CD4-positive, alpha-beta T cell treated with Interleukin-4 for 4 hours (primary cell): ENCODE data around the gene GTPBP1.

Experiments
- DNase-seq: peaks from one replicate; pipeline ENCODE4 v3.0.0-alpha.2; 2020

GTPBP1 gene

DNA sequence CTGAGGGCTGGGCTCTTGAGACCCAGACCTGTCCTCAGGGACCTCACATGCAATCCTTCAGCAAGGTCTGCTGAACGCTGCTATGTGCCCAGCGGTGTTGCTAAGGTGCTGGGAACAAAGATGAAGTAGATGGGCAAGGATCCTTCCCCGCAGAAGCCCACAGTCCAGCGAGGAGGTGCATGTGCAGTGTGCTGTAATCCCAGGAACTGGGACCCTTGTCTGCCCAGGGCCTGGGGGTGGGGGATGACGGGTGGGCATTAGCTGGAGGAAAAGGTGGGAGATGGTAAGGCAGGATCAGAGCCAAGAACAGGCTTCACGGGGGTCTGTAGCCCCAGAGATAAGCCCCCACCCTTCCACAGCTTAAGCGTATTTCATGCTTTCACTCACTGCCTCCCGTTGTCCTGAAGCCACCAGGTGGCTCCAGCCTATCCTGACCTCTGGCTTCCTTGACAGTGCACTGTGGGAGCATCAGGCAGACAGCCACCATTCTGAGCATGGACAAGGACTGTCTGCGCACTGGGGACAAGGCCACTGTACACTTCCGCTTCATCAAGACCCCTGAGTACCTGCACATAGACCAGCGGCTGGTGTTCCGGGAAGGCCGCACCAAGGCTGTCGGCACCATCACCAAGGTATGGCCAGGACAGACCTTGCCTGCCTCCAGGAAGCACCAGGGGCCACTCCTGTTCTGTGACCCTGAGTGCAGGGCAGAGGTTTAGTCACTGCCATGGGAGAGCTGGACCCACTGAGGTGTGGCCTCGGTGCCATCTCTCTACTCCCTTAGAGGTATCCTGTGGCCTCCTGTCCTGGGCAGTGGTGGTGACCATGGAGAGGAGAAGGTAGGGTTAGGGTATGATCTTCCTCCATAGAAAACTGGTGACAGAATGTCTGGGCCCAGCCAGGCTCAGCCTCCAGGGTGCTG, 22.0 kb downstream of the GTPBP1 start:
- DNase-seq = no peak

- DNase-seq = no peak
Measured at GRCh38 chr22:38728871-38729796, 23.4 kb downstream of the GTPBP1 start.

DNA sequence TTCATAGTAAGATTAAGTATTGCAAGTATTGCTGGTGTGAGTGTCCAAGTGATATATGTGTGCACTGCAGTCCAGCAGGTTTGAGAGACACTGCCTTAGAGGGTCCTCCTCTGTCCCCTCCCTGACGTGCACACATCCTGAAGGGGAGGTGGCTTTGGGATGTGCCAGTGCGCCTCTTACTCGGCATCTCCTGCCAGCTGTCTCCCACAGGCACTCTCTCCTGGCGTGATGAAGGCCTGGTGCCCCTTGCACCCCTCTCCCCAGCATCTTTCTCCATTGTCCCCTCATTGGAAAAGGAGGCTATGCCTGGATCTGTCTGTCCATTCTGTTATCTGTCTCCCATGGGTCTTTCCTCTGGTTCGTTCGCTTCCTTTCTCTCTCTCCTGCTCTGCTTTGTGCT, 24.2 kb downstream of the GTPBP1 start:
- DNase-seq = no peak

- no peak for DNase-seq
Measured at GRCh38 chr22:38730411-38730871, 24.7 kb downstream of the GTPBP1 start.

GRCh38 chr22:38731703-38732161, 26.0 kb downstream of the GTPBP1 start:
- no peak for DNase-seq

GRCh38 chr22:38732251-38732815, 26.6 kb downstream of the GTPBP1 start:
- DNase-seq = no peak

GRCh38 chr22:38733329-38733723, 27.6 kb downstream of the GTPBP1 start:
- peak; percentile 53 for DNase-seq

GRCh38 chr22:38733724-38734381, 28.1 kb downstream of the GTPBP1 start:
- no peak for DNase-seq

DNA sequence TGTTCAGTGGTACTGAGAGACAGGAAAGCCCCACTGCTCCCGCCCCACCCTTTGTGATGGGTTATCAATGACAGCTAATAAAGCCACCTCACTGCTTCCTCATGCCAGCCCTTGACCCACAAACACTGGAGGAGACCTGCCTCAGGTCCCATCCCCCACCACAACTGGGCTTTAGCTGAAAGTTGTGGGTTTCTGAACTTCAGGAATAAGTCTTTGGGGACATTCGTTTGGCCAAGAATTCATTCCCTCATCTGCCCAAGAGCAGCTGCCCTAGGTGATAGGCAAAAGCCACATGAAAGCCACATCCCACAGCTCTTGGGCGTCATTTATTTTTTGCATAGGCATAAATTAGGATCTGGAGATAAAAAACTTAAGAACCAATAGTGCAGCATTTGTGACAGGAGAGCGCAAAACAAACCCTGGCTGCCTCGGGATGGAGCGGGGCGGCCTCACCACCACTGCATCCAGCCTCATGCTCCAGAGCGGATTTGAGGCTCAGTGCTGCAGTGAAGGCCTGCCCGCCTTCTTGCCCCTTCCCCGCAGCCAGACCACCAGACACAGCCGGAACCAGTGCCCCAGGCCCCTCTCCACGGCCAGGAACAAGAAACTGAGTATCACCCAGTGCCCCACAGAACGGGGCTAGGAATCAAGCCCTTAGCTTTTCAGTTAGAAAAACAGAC, 28.8 kb downstream of the GTPBP1 start:
- no peak for DNase-seq

GRCh38 chr22:38735126-38735464, 29.4 kb downstream of the GTPBP1 start:
- no peak for DNase-seq

GRCh38 chr22:38735465-38736256, 29.9 kb downstream of the GTPBP1 start:
- DNase-seq = no peak

DNA sequence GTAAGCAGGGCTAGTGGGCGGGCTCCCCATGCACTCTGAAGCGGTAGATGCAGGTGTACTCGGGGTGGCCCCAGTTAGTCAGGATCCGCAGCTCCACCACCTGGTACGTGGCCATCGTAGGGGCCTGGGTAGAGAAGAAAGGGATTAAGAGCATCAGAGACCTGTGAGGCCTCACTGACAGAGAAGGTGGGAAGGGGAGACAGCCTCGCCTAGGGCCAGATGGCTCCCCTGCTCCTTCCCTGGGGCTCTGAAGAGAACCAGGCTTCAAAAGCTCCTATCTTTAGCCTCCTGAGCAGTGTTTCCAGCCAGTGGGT, 30.5 kb downstream of the GTPBP1 start:
- DNase-seq = no peak

DNA sequence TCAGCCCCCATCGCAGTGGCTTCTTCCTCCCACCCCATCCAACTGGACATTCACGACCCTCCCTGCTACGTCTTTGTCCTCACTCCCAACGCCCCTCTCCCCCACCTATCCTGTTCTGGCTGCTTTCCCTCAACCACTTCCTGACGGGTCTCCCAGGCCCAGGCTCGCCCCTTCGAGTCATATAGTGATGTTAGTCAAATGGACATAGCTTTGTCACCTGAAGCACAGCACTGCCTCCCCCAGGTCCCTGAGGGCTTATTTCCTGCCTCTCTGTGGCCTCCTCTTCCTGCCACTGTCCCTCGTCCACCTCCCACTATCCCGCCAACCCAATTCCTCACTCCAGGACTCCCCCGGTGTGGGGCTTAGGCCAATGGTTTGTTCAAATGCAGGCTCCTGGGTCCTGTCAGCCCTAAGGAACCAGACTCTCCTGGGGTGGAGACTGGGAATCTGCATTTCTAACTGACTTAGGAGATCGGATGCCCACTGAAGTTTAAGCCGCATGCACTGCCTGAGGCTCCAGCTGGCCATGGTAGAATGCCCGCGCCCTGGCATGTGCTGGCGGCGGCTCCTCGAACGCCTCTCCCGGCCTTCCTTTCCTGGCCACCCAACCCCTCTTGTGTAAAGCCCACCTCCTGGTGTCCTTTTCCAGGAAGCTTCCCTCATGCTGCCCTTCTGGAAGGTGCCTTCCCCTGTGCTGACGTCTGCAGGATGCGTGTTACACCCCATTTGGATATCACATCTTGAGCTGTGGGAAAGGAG, 31.7 kb downstream of the GTPBP1 start:
- no peak for DNase-seq

DNA sequence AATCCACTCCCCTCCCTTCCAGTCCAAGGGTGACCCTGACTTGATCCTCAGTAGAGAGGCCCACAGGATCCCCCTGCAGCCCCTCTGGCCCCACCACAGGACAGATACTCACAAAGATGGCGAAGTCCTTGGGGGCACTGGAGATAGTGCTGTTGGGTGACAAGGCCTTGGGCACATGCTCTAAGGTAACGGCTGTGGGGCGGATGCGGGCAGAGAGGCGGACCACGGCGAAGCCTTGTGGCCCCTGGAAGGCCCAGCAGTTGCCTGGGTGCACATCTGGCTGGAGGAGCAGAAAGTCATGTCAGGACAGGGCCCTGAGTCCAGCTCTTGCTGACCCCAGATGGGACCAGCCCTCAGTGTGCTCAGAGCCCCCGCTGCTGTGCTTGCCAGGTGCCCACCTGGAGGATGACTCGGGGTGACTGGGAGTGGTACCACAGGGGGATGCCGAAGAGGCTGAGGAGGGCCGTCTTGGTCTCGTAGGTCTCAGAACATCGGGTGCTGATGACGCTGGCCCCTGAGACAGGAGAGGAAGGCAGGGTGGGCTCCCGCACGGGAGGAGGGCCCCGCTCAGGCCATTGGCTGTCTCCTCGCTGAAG, 32.8 kb downstream of the GTPBP1 start:
- DNase-seq = no peak

DNA sequence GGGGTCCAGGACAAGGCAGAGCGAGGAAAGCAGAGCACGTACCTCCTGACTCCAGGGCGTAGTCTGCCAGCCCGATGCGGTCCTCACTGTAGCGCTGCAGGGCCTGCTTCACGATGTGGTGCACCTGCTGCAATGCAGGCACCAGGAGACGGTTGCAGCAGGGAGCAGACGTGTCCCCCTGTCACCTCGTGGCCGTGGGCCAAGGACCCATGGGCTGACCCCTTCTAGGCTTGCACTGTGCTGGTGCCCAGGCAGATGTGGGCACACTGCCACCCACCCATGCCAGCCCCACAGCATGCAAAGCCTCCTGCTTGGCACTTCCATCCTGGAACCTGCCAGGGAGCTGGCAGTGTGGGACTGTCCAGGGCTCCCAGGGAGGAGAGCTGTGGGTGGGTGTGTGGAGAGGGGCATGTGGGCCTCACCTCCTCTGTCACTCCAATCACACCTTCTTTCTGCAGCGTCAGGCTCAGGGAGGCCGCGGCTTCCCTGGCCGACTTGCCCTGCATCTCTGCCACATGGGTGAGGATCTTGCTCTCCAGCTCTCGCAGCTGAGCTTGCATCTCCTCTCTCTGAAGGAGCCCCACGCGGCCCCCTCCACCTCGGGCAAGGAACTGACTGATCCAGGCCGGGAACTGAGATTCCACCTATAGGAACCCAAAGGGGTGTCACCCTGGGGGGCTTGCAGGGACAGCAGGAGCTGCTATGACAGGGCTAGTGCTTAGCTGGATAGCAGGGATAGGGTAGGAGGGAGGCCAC, 33.7 kb downstream of the GTPBP1 start:
- no peak for DNase-seq

GRCh38 chr22:38740116-38740723, 34.5 kb downstream of the GTPBP1 start:
- no peak for DNase-seq

- DNase-seq = no peak
Measured at GRCh38 chr22:38740754-38741153, 35.0 kb downstream of the GTPBP1 start.

DNA sequence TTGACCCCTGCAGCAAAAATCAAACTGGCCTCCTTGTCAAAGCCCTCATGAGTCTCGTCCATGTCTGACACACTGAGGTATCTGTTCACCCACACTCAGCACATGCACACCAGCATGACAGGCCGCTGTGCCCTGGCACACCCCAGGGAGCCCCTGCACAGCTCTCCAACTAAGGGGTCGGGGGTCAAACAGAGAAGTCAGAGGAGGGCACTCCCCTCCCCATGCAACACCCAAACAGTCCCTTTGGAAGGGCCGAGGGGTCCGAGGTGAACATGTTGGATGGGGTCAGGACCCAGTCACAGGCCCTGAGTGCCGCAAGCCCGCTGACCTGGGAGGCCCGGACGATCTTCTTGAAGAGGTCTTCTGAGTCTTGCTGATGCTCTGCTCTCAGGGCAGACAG, 35.4 kb downstream of the GTPBP1 start:
- no peak for DNase-seq

DNA sequence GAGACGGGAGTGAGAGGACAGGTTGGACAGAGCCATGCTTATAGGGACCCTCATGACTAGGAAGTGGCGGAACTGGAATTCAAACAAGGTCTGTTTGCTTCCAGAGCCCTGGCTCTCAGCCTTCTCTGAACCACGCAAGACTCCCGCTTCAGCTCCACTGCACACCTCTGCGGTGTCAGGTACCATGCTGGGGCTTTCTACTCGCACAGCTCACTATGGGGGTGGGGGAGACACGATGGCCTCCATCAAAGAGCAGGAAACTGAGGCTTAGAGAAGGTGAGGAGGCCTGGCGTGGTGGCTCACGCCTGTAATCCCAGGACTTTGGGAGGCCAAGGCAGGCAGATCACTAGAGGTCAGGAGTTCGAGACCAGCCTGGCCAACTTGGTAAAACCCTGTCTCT, 35.8 kb downstream of the GTPBP1 start:
- DNase-seq = no peak
